Fibroblast of villous mesenchyme (primary cell): Measurements from ENCODE around the gene ACAP1. TPM values are rescaled to one million over a fixed set of nuclear protein-coding genes. Genes with fewer than 3 reads are reported as not detected.

Experiments
- DNase-seq: peaks from one replicate; pipeline ENCODE4 v3.0.0-alpha.2; 2010; ENCODE audit warnings: low read depth
- H3K4me3 ChIP-seq: 2 replicates; pipeline ENCODE4 v1.5.1; 2011; ENCODE audit warnings: low read depth, mild to moderate bottlenecking, low read length
- total RNA-seq: library from RNA; depleted of rRNA; stranded (reverse); fragments of >200 nt; gene quantifications from 2 replicates; pipeline ENCODE4 v1.2.3, GENCODE V29; 2012
- TF ChIP-seq, protein P1 (sequence below): IDR thresholded peaks from 2 replicates; pipeline ENCODE4 v1.5.1; 2012; ENCODE audit warnings: low read depth, mild to moderate bottlenecking, low read length; ENCODE audit not compliant: insufficient read depth

The ACAP1 gene
- total RNA-seq, 1 donor, result 3.9 TPM

DNA sequence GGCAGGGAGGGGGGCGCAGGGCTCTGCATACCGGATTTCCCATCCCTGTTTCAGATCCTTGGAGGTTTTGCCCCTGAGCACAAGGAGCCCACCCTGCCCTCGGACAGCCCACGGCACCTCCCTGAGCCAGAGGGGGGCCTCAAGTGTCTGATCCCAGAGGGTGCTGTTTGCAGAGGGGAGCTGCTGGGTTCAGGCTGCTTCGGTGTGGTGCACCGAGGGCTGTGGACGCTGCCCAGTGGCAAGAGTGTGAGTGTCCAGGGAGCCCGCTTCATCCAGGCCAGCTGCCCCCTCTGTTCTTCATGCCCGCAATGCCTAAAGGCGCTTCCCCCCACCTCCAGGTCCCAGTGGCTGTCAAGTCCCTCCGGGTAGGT is 47.0 kb downstream of the ACAP1 start:
- DNase-seq, result no peak
- TF ChIP-seq, protein P1, sequence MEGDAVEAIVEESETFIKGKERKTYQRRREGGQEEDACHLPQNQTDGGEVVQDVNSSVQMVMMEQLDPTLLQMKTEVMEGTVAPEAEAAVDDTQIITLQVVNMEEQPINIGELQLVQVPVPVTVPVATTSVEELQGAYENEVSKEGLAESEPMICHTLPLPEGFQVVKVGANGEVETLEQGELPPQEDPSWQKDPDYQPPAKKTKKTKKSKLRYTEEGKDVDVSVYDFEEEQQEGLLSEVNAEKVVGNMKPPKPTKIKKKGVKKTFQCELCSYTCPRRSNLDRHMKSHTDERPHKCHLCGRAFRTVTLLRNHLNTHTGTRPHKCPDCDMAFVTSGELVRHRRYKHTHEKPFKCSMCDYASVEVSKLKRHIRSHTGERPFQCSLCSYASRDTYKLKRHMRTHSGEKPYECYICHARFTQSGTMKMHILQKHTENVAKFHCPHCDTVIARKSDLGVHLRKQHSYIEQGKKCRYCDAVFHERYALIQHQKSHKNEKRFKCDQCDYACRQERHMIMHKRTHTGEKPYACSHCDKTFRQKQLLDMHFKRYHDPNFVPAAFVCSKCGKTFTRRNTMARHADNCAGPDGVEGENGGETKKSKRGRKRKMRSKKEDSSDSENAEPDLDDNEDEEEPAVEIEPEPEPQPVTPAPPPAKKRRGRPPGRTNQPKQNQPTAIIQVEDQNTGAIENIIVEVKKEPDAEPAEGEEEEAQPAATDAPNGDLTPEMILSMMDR, result no peak
- H3K4me3 ChIP-seq, result peak overlapping the region; percentile 54

DNA sequence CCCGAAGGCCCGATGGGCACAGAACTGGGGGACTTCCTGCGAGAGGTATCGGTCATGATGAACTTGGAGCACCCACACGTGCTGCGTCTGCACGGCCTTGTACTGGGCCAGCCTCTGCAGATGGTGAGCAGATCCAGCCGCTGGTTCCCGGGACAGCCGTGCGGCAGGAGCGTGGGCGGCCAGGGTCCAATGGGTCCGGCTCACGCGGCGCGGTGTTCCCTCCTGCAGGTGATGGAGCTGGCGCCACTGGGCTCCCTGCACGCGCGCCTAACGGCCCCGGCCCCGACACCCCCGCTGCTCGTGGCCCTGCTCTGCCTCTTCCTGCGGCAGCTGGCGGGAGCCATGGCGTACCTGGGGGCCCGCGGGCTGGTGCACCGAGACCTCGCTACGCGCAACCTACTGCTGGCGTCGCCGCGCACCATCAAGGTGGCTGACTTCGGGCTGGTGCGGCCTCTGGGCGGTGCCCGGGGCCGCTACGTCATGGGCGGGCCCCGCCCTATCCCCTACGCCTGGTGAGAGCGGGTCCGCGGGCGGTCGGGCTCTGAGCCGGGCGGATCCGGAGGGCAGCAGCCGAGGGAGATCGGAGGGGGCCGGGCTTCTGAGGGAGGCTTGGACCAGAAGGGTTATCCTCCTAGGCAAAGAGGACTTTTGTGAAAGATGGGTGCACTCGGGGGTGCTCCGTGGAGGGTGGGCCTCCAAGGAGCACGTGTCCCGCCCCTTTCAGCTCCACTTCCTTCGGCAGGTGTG is 47.6 kb downstream of the ACAP1 start:
- DNase-seq, result peak; percentile 31
- TF ChIP-seq, protein P1, result no peak
- H3K4me3 ChIP-seq, result peak overlapping the region; percentile 54

DNA sequence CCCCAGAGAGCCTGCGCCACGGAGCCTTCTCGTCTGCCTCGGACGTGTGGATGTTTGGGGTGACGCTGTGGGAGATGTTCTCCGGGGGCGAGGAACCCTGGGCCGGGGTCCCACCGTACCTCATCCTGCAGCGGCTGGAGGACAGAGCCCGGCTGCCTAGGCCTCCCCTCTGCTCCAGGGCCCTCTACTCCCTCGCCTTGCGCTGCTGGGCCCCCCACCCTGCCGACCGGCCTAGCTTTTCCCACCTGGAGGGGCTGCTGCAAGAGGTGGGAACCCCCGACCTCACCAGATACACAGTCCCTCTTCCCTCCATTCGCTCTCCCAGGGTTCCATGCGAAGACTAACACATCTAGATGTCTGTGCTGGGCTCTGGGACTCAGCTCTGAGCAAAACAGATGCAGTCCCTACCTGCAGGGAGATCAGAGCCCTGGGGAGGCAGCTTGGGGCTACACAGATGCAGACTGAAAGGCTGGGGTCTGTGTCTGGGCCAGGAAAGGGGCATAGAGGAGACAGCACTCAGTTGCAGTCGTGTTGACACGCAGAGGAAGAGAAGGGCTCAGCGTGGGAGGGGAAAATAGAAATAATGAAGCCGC is 48.3 kb downstream of the ACAP1 start:
- DNase-seq, result no peak
- TF ChIP-seq, protein P1, result no peak
- H3K4me3 ChIP-seq, result peak overlapping the region; percentile 54

DNA sequence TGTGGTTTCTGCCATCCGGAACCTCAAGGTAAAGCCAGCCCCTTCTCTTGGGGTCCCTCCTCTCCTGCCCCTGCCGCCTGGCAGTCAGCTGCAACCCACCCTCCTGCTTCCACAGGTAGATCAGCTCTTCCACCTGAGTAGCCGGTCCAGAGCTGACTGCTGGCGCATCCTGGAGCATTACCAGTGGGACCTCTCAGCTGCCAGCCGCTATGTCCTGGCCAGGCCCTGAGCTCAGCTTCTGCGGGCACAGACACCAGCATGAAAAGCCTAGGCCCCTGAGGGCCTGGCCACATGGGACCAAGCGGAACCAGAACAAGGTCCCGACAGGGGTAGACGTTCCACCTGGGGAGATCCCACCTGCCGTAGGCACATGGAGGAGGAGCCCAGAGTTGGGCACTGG is 52.5 kb downstream of the ACAP1 start:
- no peak overlapping the region for H3K4me3 ChIP-seq
- TF ChIP-seq, protein P1, result no peak
- no peak for DNase-seq

DNA sequence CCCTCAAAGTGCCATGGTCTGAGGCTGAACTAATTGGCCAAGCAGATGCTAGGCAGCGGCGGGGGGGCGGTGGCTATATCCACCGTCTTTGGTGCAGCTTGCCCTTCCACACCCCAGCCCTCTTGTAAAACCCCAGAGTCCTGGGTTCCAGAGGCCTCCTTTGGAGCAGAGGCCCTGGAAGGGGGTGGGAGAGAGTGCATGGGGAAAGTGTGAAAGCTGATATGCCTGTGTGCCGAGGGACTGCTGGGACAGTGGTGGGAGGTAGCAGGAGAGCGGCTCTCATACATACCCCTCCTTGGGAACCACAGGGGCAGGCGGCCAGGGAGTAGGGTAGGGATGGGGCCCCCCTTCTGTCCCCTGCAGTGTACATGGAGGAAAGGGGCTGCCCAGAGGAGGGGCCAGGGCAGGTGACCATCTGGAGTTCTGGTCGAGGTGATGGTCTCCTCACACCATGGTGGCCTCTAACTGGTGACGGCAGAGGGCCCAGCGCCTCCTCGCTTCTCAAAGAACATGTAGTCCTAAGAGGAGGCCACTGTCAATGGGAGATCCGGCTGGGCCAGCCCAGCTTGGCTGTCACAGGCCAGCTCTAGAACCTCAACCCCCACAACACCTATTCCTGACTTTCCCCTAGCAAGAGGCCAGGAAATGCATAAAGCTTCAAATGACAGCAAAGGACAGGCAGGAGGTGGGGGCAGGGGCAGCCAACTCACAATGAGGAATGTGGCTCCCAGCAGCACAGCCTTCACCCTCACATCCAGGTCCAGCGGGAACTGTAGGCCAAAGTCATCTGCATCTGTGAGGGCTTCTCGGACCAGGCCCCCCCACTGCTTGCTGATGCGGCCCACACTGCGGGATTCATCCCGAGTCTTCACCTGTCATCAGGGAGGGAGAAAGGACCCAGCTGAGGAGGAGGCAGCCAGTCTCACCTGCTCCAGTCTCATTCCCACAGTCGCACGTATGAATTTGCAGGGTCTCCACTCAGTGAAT is 53.9 kb downstream of the ACAP1 start:
- DNase-seq, result no peak
- H3K4me3 ChIP-seq, result no peak overlapping the region
- TF ChIP-seq, protein P1, result no peak

DNA sequence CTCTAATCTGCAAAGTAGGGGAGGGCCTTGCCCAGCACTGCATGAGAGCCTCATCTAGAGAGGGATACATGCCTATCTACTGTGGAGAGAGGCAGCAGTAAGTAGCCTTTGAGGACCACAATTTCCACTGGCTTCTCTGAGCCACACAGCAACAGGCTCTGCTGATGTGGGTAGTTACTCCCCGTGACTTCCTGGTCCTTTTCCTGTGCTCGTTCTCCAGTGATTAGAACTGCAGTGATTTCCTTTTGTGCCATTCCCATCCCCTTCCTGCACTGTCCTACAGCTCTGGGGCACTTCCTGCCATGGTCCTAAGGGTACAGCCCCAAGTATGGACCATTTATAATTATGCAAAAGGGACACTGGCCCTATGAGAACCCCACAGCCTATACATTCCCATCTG is 55.0 kb downstream of the ACAP1 start:
- TF ChIP-seq, protein P1, result no peak
- no peak overlapping the region for H3K4me3 ChIP-seq
- DNase-seq, result no peak
